OCI-LY7 (cell line): ENCODE results near the gene CGB8. TPM values are rescaled to one million over a fixed set of nuclear protein-coding genes. Genes with fewer than 3 reads are reported as not detected.

Experiments used
- microRNA-seq: library from miRNA; unstranded; fragments of <30 nt; microRNA quantifications from one replicate; pipeline ENCODE4 v1.2.0, GENCODE V29; 2022; ENCODE audit warnings: borderline replicate concordance
- small RNA-seq: library from RNA; depleted of rRNA; stranded (forward); fragments of <200 nt; gene quantifications from one replicate; pipeline ENCODE3, GENCODE V24; 2014
- total RNA-seq, 2 experiments: library from RNA; depleted of rRNA in 1 of 2; stranded (reverse); fragments of >200 nt in 1 of 2; shearing (Covaris generic) in 1 of 2; gene quantifications; 2 replicates each; pipeline ENCODE4 v1.2.3, GENCODE V29; 2014 to 2022

CGB8 gene
- total RNA-seq, 2 experiments from 2014 or later: not detected

Small RNA genes lying within 50 kb of the gene (microRNA-seq; reads per million reads assigned to microRNA genes)
- not detected for gene MIR6798

Small RNA genes lying within 50 kb of the gene (small RNA-seq; reads per million reads assigned to genes)
- gene MIR6798 (not detected), gene RN7SL708P (not detected)

Other genes starting within 250 kb of the CGB8 start
- gene BCAT2, start 238.1 kb downstream of the CGB8 start, total RNA-seq (2014; rRNA removed; shearing (Covaris generic)): 44.5 and 47.2 TPM in 2 replicates
- gene BCAT2, start 238.1 kb downstream of the CGB8 start, total RNA-seq (2022): 35.9 and 53.0 TPM in 2 replicates
- 4.5 and 4.9 TPM in 2 replicates for gene HSD17B14, start 212.6 kb downstream of the CGB8 start, total RNA-seq (2014; rRNA removed; shearing (Covaris generic))
- gene HSD17B14, start 212.6 kb downstream of the CGB8 start, total RNA-seq (2022): 1.8 and 3.2 TPM in 2 replicates
- gene PLEKHA4, start 180.5 kb downstream of the CGB8 start, total RNA-seq (2014; rRNA removed; shearing (Covaris generic)): 4.7 and 8.4 TPM in 2 replicates
- 8.1 and 8.8 TPM in 2 replicates for gene PLEKHA4, start 180.5 kb downstream of the CGB8 start, total RNA-seq (2022)
- gene PPP1R15A, start 176.7 kb downstream of the CGB8 start, total RNA-seq (2014; rRNA removed; shearing (Covaris generic)): 31.5 and 31.7 TPM in 2 replicates
- 23.4 and 23.8 TPM in 2 replicates for gene PPP1R15A, start 176.7 kb downstream of the CGB8 start, total RNA-seq (2022)
- gene TULP2, start 150.4 kb downstream of the CGB8 start, total RNA-seq (2014; rRNA removed; shearing (Covaris generic)): 0.47 TPM in 1 of 2 replicates, not detected in the other
- 1.6 and 2.9 TPM in 2 replicates for gene TULP2, start 150.4 kb downstream of the CGB8 start, total RNA-seq (2022)
- gene NUCB1, start 148.8 kb downstream of the CGB8 start, total RNA-seq (2014; rRNA removed; shearing (Covaris generic)): 72.6 and 88.7 TPM in 2 replicates
- gene NUCB1, start 148.8 kb downstream of the CGB8 start, total RNA-seq (2022): 73.6 and 85.3 TPM in 2 replicates
- gene DHDH, start 115.4 kb downstream of the CGB8 start, total RNA-seq (2014; rRNA removed; shearing (Covaris generic)): not detected in 2 replicates
- 0.53 TPM in 1 of 2 replicates, not detected in the other for gene DHDH, start 115.4 kb downstream of the CGB8 start, total RNA-seq (2022)
- gene BAX, start 94.2 kb downstream of the CGB8 start, total RNA-seq (2014; rRNA removed; shearing (Covaris generic)): 94.9 and 95.2 TPM in 2 replicates
- gene BAX, start 94.2 kb downstream of the CGB8 start, total RNA-seq (2022): 83.9 and 93.7 TPM in 2 replicates
- 562 and 602 TPM in 2 replicates for gene FTL, start 83.8 kb downstream of the CGB8 start, total RNA-seq (2014; rRNA removed; shearing (Covaris generic))
- 438 and 467 TPM in 2 replicates for gene FTL, start 83.8 kb downstream of the CGB8 start, total RNA-seq (2022)
- gene GYS1, start 55.8 kb downstream of the CGB8 start, total RNA-seq (2014; rRNA removed; shearing (Covaris generic)): 12.5 and 20.0 TPM in 2 replicates
- 28.9 and 29.9 TPM in 2 replicates for gene GYS1, start 55.8 kb downstream of the CGB8 start, total RNA-seq (2022)
- 265 and 272 TPM in 2 replicates for gene RUVBL2, start 55.2 kb downstream of the CGB8 start, total RNA-seq (2014; rRNA removed; shearing (Covaris generic))
- gene RUVBL2, start 55.2 kb downstream of the CGB8 start, total RNA-seq (2022): 125 and 146 TPM in 2 replicates
- 1.1 TPM in 1 of 2 replicates, not detected in the other for gene LHB, start 32.0 kb downstream of the CGB8 start, total RNA-seq (2014; rRNA removed; shearing (Covaris generic))
- gene LHB, start 32.0 kb downstream of the CGB8 start, total RNA-seq (2022): not detected in 2 replicates
- not detected in 2 replicates for gene CGB3, start 24.8 kb downstream of the CGB8 start, total RNA-seq (2014; rRNA removed; shearing (Covaris generic))
- not detected in 2 replicates for gene CGB3, start 24.8 kb downstream of the CGB8 start, total RNA-seq (2022)
- not detected in 2 replicates for gene CGB2, start 17.2 kb downstream of the CGB8 start, total RNA-seq (2014; rRNA removed; shearing (Covaris generic))
- not detected in 2 replicates for gene CGB2, start 17.2 kb downstream of the CGB8 start, total RNA-seq (2022)
- gene CGB1, start 12.2 kb downstream of the CGB8 start, total RNA-seq (2014; rRNA removed; shearing (Covaris generic)): not detected in 2 replicates
- gene CGB1, start 12.2 kb downstream of the CGB8 start, total RNA-seq (2022): not detected in 2 replicates
- not detected in 2 replicates for gene CGB5, start 5.3 kb downstream of the CGB8 start, total RNA-seq (2014; rRNA removed; shearing (Covaris generic))
- not detected in 2 replicates for gene CGB5, start 5.3 kb downstream of the CGB8 start, total RNA-seq (2022)
- not detected in 2 replicates for gene CGB7, start 8.6 kb upstream of the CGB8 start, total RNA-seq (2014; rRNA removed; shearing (Covaris generic))
- not detected in 2 replicates for gene CGB7, start 8.6 kb upstream of the CGB8 start, total RNA-seq (2022)
- gene NTF4, start 15.7 kb upstream of the CGB8 start, total RNA-seq (2014; rRNA removed; shearing (Covaris generic)): not detected in 2 replicates
- not detected in 2 replicates for gene NTF4, start 15.7 kb upstream of the CGB8 start, total RNA-seq (2022)
- not detected in 2 replicates for gene KCNA7, start 23.6 kb upstream of the CGB8 start, total RNA-seq (2014; rRNA removed; shearing (Covaris generic))
- not detected in 2 replicates for gene KCNA7, start 23.6 kb upstream of the CGB8 start, total RNA-seq (2022)
- gene SNRNP70, start 36.3 kb upstream of the CGB8 start, total RNA-seq (2014; rRNA removed; shearing (Covaris generic)): 392 and 446 TPM in 2 replicates
- 181 and 198 TPM in 2 replicates for gene SNRNP70, start 36.3 kb upstream of the CGB8 start, total RNA-seq (2022)
- 5.5 and 14.7 TPM in 2 replicates for gene LIN7B, start 65.3 kb upstream of the CGB8 start, total RNA-seq (2014; rRNA removed; shearing (Covaris generic))
- gene LIN7B, start 65.3 kb upstream of the CGB8 start, total RNA-seq (2022): 3.6 and 4.8 TPM in 2 replicates
- gene C19orf73, start 70.0 kb upstream of the CGB8 start, total RNA-seq (2014; rRNA removed; shearing (Covaris generic)): 5.9 and 8.3 TPM in 2 replicates
- 2.5 and 4.4 TPM in 2 replicates for gene C19orf73, start 70.0 kb upstream of the CGB8 start, total RNA-seq (2022)
- 17.1 and 21.2 TPM in 2 replicates for gene PPFIA3, start 70.4 kb upstream of the CGB8 start, total RNA-seq (2014; rRNA removed; shearing (Covaris generic))
- 16.2 and 17.8 TPM in 2 replicates for gene PPFIA3, start 70.4 kb upstream of the CGB8 start, total RNA-seq (2022)
- not detected in 2 replicates for gene HRC, start 106.3 kb upstream of the CGB8 start, total RNA-seq (2014; rRNA removed; shearing (Covaris generic))
- not detected in 2 replicates for gene HRC, start 106.3 kb upstream of the CGB8 start, total RNA-seq (2022)
- gene TRPM4, start 108.7 kb upstream of the CGB8 start, total RNA-seq (2014; rRNA removed; shearing (Covaris generic)): 11.6 and 20.9 TPM in 2 replicates
- gene TRPM4, start 108.7 kb upstream of the CGB8 start, total RNA-seq (2022): 36.2 and 44.2 TPM in 2 replicates